Activated CD8-positive, alpha-beta memory T cell treated with anti-CD3 and anti-CD28 coated beads, Interleukin-2, amount 50 U/mL, for 24 hours (primary cell): ENCODE data around the gene MRAP2.
"Not testable (repeated sequence)": the region's sequence is repeated elsewhere in the genome, so short reads cannot be mapped to it uniquely, and the experiment has no call there.

ENCODE experiments used
- DNase-seq: peaks from one replicate; pipeline ENCODE4 v3.0.0-alpha.2; 2020; ENCODE audit errors: extremely low read depth

The MRAP2 gene

DNA sequence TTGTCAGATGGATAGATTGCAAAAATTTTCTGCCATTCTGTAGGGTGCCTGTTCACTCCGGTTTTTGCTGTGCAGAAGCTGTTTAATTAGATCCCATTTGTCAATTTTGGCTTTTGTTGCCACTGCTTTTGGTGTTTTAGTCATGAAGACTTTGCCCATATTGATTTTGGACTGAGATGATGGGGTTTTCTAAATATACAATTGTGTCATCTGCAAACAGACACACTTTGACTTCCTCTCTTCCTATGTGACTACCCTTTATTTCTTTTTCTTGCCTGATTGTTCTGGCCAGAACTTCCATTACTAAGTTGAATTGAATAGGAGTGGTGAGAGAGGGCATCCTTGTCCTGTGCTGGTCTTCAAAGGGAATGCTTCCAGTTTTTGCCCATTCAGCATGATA, 96.0 kb downstream of the MRAP2 start:
- not testable (repeated sequence) for DNase-seq

GRCh38 chr6:84133385-84133784, 99.8 kb downstream of the MRAP2 start:
- not testable (repeated sequence) for DNase-seq

DNA sequence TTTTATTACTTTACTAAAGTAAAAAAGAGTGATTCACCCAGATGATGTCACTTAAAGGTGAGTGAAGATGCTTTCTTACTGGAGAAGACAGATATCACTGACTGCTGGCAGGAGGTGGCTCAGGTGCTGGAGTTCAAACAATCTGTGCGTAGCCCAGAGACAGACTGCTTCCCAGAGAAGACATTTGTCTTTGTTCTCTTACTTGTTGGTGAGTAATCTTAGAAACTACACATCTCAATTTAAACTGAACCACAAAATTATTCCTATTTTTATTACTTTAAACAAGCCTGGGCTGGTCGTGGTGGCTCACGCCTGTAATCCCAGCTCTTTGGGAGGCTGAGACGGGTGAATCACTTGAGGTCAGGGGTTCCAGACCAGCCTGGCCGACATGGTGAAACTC, 101.7 kb downstream of the MRAP2 start:
- no peak for DNase-seq

DNA sequence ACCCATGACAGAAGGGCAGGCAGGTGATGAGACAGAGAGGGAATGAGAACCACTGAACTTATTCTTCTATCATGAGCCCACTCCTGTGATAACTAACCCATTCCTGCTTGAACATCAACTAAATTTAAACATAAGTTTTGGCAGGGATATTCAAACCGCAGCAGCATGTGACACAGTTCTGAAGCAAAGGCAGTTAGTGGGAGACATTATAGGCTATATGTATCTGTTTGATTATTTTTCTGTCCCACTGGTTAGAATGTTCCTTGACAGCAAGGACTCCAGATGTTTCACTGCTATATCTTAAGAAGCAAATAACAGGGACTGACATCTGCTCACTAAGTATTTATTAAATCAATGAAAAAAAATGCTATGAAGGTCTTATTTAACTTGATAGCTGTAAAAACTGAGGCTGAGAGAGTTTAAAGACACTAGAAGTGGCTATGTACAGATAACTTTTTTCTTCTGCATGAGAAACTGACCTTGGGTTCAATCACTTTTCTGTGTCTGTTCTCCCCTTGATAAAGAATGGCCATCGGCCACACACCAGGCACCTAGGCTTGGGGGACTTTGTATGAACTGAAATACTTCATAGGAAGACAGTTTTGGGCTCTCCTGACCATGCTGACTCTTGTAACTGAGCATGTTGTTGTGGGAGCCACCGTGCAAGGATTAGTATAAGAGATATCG, 102.9 kb downstream of the MRAP2 start:
- no peak for DNase-seq

- DNase-seq = no peak
Observed at GRCh38 chr6:84137051-84137375, 103.4 kb downstream of the MRAP2 start.

DNA sequence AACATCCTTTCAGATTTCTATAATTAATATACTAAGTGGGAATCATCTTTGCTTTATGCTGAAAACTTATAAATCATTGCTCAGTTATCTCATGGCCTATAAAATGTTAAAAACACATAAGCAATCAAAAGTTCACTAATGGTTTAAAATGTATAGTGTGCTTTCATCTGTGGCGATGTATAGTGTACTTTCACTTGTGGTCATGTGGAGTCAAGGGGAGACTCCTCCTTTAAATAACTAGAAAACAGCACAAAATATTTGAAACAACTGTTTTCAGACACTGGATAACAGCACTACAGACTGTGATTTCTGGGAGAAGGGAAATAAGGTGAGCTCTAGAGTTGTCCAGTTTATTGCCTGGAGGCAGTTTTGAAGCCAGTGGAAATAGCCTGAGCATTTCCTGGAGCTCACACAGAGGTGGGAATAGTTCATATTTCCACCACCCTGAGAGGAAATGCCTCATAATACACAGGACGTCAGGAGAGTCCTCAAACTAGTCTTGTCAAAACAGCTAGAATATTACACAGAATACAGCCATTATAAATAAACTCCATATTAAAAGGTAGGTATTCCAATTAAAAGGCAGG, 104.5 kb downstream of the MRAP2 start:
- no peak for DNase-seq

GRCh38 chr6:84139311-84139710, 105.7 kb downstream of the MRAP2 start:
- DNase-seq = no peak
